Hematopoietic multipotent progenitor cell treated with erythropoietin and hydrocortisone succinate and interleukin-3 and kit ligand, for 8 days (in vitro differentiated cells): Measurements from ENCODE around the gene GDF11.

Experiments used
- DNase-seq: peaks from one replicate; pipeline ENCODE4 v3.0.0-alpha.2; 2015

Gene GDF11

DNA sequence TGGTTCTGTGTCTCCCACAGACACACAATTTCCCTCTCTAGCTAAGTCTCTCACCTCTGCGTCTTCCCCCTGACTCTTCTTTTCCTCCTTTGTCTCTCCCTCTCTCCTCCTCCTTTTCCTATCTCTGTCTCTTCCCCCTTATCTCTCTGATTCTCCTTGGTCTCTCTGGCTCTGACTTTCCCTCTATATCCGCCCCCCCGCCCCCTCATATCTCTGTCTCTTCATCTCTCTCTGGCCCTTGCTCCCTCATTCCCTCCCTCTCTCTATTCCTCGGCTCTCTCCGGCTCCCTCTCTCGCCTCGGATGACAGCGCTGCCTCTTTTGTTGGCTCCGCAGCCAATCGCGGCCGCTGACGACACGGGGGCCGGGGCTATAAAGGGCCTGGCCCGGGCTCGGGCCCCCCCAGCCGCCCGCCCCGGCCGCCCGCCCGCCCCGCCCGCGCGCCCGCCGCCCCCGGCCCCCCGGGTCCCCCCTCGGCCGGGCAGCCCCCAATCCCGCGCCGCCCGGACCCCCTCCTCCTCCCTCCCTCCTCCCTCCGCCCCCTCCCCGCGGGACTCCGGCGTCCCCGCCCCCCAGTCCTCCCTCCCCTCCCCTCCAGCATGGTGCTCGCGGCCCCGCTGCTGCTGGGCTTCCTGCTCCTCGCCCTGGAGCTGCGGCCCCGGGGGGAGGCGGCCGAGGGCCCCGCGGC is at the start of gene GDF11:
Gene GDF11, plus strand, starts transcription at position 404 of the 687 bp plus-strand sequence. Its CDS starts 195 bp downstream, at position 599.
- DNase-seq = peak; percentile 83

DNA sequence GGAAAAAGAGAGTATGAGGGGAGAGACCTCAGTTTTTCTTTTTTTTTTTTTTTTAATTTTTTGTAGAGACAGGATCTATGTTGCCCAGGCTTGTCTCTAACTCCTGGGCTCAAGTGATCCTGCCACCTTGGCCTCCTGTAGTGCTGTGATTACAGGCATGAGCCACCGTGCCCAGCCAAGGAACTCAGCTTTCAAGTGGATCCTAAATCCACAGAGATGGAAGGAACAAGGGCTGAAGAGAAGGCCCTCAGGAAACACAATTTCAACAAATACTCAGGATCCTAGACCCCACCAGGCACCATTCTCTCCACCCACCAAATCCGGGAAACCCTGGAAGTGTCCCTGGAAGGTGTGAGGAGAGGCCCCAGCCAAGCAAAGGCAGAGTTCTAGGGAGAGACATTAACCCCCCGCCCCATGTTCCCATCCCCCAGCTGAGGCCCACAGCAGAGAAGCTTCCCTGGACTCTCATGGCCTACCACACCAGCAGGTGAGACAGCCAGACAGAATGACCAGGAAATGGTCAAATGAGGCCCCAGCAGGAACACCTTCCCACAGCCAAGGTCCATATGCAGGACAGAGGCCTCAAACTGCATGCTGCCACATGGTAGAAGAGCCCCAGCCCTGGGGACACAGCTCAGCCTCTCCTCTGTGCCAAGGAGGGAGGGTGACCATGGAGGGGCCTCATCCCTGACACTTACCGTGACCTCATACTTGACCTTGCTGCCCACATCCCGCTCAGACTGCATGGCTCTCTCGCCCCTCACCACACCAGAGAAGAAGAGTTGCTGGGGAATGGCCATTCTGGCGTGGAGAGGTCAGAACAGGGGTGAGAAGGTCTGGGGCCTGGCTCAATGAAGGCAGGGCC is 49.4 kb upstream of the GDF11 start:
- DNase-seq = no peak

DNA sequence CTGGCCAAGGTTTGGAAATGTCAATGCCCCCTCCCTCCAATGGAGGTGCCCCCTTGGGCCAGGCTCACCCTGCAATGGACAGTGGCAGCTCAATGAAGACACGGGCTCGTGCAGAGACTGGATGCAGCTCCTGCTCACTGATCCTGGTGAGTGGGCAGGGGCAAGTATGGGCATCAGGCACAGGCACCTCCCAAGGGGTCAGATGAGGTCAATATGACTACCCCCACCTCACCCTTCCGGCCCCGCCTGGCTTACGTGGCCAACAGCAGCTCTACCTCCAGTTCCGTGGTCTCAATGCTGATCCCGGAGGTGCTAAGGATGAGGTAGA is 48.8 kb upstream of the GDF11 start:
- no peak for DNase-seq

DNA sequence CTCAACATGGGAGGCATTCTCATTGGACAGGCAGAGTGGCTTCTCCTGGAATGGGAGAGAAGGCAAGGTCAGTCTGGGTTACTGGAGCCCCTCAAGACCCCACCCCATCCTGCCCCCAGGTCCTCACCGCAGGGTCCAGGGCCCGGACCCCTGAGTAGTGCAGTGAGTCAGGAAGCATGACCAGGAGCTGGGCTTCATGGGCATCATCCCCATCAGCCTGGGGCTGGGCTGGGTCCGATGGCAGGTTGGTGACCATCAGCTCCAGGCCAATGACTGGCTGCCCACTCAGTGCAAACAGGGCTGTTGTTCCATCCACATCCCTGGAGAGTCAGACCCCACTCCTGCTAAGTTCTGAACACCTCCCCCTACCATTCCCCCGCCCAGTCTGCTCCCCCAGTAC is 48.3 kb upstream of the GDF11 start:
- no peak for DNase-seq

DNA sequence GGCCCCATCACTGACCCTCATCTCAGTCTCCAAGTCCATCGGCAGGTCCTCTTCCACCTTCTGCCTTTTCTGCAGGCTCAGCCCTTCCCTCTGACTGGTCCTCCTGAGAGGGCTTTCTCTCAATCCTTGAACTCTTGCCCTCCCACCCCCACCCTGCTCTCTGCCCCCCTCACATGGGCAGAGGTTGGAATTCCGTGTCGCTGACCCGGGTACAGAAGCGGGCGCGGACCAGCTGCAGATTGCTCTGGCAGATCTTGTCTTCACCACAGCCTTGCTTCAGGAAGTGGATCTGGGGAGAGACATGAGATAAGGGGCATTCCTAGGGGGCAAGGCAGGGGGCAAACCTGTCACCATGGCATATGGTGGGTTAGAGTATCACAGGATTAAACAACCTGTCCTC is 47.6 kb upstream of the GDF11 start:
- DNase-seq = no peak

DNA sequence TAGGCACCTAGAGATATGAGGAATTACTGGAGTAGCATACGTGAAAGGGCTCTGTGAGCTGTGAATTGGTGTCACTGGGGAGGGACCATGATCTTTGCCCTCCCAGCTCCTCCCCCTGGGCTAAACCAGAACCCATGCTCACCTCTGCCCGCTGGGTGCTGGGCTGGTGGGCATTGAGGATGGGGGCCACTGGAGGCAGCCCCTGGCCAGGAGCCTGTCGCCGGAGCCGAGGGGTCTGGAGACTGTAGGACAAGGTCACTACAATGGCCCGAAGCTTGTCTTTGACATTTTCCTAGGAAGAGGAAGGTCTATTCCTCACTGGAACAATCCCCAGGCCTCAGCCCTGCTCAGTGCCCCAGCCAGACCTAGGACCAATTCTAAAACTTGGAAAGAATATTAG is 46.8 kb upstream of the GDF11 start:
- DNase-seq = no peak

DNA sequence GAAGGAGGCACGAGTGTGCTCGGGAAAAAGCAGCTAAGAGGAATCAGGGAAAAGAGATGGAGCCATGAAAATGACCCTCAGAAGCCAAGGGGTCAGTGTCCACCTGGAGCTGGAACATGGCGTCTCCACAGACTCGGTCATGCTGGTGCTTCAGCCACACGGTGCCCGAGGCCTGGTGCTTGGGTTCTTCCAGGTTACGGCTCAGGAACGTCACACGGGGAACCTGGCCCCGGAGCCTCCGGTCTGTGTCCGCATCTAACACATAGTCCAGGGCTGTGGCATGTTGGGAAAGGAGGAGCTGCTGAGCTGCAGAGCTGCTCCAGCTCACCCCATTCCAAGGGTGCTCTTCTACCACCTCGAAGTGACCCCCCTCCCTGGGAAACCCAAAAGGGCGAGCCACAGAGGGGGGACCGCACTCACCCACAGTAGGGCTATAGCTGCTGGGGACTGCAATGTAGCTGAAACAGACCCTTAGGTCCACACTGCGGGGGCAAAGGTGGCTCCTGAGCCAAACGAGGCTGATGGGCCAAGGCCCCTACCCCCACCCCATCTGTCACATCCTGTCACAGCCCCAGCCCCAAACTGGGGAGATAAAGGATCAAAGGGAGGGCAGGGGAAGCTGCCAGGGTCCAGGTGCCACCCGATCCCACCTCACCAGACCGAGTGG is 46.0 kb upstream of the GDF11 start:
- DNase-seq = no peak

DNA sequence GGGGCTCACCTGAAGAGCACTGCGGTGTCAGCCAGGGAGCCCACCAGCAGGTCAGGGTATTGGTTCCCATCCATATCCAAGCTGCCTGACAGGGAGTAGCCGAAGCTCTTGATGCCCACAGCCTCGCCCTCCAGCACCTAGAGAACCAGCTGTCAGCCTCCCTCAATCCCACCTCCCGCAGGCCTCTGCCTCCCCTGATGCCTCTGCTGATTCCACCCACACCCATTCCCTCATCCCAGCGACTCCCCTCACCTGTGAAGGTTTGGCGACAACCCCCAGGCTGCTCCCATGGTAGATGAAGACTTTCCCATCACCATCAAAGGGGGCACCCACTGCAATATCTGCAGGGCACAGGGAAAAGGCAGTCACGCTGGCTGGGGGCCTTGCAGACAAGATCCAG is 45.2 kb upstream of the GDF11 start:
- no peak for DNase-seq

DNA sequence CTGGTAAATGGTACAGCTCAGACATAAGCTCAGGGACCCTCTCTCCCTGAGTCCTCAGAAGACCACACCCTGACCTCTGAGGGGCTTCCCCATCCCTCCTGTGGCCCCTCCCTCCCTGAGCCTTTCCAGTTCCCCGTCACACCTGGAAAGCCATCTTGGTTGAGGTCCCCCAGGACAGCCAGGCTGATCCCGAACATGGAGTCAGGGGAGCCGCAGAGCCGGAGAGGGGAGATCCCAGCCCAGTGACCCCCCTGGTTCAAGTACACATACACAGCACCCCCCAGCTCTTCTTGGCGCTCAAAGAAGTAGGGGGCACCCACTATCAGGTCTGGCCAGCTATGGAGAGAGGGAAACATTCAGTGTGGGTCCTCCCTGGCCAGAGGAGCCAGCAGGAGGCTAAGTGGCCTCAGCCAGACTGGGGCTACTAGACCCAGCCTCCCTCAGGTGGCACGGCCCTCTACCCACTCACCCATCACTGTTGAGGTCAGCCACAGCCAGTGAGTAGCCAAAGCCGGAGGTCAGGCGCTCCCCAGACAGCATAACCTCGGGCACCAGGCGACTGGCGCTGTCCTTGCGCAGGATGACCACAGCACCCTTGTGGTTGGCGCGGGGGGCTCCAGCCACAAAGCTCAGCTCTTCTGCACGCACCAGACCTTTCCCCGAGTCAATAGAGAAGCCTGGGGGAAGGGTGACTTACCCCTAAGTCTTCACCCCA is 44.5 kb upstream of the GDF11 start:
- no peak for DNase-seq

DNA sequence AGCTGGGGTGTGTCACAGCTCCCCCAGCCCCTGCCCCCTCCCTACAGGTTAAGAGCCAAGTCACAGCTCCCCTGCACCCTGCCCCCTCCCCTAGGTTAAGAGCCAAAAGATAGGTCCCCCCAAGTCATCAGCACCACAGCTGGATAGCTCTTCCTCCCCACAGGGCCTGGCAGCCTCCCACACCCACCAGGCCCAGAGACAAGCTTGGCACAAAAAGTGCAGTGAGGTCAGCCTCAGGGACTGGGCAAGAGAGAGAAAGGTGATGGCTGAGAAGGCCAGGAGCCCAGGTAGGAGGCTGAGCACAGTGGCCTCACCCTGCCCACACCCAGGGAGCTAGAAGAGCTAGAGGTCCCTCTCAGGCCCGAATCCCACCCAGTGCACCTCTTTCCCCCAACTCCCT is 44.0 kb upstream of the GDF11 start:
- no peak for DNase-seq

DNA sequence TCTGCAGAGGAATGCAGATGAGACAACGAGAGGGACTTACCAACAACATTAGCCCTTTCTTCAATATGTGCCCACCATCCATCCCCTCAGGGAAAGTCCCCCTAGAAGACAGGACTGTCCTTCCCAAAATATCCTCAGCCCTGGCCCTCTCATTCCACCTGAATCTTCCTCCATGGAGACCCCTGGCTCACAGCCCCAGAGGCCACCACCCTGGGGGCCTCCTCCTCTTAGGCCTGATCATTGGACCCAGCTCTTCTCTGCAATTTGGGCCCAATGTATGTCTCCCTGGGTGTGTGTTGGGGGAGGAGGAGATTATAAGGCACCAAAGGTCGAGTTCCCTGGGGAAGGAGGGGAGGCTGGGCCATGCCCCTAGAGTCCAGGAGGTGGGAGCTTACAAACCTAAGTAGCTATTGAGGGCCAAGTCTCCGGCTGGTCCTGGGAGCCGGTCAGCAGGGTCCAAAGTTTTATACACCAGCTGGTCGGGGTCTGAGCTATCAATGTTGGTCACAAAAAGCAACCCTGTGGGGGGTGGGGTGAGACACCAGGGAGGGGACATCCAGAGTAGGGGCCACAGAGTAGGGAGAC is 43.4 kb upstream of the GDF11 start:
- DNase-seq = no peak

DNA sequence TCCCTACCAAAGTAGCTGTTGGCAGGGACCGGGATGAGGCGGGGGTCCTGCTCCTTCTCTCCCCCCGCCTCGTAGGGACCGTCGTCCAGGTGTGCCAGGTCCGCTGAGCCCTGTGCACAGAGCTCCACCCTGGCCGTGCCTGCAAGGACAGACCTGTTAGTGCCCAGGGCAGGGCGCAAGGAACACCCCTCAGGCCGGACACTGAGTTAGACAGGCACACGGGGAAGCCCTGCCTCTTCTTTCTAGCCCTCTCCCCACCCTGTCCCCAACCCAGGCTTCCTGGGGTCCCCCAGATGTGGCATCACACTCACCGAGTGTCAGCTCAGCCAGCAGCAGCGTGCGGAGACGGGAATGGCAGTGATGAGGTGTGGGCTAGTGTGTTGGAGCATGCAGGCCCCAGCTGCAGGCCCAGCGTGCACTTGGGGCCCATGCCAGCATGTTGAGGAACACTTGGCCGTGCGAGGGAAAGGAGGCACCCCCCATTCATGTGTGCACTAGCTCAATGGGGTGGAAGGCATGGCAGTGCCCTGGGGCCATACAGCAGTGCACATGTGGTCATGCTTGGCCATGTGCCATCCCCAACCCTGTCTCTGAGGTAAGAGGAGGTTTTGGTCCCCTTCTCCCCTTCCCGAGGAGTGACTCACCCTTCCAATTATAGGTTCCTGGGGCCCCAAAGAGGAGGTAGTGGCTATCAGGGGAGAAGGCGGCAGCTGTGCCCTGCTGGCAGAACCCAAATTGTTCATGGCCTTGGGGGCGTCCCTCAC is 42.5 kb upstream of the GDF11 start:
- no peak for DNase-seq

DNA sequence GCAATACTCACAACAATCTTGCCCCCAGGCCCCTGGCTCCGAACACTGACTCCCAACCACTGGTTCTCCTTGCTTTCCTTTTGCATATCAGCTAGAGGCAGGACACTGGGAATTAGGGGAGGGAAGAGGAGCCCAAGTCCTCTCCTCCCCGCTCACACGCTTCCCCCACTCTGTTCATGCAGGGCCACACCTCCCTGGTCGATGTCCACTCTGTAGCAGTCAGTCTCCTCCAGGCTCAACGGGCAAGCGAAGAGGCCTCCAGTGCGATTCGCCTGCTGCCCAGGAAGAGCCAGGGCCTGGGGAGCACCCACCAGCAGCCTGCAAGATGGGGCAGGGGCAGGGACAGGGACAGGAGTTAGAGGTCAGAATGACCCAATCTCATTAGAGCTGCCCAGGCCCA is 40.1 kb upstream of the GDF11 start:
- DNase-seq = no peak

DNA sequence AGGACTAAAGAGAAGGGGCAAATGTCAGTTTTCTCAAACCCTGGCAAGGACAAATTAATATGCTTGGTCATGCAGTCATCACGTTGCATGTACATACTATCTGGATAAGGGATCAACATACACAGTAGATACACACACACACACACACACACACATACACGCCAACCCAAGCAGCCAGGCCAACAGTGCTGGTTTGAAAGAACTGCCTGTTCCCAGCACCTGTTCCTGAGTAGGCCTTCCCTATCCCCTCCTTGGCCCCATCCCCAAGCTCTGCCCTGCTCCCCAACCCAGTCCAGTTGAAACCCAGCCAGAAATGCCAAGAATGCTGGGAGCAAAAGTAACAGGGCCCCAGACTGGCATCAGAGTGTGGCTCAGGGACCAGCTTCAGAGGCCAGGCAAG is 39.6 kb upstream of the GDF11 start:
- DNase-seq = no peak

DNA sequence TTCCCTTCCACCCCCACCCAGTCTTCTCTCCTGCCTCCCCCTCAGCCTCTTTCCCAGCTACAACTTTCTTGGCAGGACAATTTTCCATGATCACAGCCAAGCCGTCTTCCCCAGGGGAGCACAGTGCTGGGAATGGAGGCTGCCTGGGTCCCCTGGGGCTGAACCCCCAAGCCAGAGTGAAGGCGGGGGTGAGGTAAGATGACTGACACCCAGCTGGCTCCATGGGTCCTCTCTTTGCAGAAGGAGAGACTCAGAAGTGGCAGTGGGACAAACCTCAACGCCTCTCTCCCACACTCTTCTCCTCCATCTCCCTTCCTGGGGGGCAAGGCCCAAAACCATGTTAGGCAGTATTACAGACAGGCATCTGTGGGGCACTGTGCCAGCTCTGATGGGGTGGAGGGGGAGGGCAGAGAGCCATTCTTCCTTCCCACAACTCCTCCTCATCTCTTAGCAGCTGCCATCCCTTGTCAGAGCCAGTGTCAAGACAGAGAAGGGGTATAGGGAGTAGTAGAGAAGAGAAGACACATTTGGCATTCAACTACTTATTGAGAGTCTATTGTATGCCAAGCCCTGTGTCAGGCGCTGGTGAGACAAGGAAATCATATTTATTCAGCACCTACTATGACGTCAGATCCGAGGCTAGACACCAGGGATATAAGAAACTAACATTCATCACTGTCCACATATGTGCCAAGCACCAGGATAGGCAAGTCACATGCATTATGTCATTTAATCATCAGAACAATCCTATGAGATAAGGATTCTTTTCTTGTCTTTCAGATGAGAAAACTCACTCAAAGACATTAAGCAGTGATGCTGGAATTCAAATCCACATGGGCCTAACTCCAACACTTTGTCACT is 38.8 kb upstream of the GDF11 start:
- no peak for DNase-seq

DNA sequence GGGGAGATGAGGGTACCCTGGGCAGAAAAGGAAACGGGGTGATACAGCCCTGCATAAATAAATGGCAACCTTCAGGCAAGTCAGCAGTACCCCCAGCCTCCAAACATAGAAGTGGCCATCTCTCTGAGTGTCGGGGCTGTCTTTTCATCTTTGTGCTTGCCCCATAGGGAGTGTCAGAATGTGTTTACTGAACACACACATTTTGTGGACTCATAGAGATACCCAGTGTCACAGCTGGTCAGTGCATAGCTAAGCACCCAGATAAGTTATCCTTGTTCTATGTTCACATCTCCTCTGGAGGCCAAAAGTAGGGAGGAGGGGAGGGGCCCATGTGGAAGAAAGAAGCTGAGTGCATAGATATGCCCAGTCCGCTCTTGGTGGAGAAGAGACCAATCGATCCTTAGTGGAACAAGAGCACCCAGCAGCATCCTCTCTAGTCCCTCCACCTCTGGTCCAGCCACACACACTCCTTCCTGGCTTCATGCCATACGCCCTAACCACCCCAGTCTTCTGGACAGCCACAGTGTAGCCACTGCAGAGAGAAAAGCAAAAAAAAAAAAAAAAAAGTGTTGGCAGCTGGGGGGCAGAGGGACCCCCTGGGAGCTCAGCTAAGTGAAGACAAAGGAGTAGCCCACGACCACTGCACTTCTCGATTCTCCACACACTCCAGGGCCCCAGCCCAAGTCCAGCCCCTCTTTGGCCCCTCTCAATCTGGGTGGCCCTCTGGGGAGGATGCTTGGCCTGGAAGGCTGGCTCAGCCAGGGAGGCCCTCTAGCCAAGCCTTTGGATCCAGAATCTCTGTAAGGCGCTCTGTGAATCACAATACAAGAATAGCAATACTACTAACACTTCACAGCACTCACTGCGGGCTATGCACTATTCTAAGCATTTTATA is 37.9 kb upstream of the GDF11 start:
- no peak for DNase-seq

DNA sequence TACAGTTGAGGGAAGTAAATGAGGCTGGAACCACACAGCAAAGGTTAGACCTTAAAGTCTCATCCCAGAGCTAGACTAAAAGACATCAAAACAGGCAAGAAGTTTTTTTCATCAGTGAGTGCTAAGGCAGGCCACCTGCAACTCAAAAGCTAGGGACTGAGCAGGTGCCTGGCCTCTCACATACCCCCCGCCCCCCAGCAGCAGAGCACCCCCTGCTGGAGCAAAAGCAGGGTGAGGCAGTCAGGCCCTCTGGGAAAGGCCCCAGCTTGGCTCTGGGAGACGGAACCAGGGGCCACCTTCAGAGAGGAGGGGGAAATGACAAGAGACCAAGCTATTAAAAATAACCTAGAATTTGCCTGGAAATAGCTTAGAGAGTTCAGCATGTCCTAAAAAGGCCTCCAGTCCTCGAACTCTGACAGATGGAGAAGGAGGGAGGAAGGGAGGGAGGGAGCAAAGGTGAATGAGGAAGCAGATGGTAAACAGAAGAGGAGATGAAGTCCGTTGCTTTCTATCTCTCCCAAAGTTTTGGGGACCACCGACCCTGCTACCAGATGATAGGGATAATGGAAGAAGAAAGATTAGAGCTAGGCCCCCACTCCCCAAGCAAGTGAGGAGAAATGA is 37.0 kb upstream of the GDF11 start:
- DNase-seq = no peak

DNA sequence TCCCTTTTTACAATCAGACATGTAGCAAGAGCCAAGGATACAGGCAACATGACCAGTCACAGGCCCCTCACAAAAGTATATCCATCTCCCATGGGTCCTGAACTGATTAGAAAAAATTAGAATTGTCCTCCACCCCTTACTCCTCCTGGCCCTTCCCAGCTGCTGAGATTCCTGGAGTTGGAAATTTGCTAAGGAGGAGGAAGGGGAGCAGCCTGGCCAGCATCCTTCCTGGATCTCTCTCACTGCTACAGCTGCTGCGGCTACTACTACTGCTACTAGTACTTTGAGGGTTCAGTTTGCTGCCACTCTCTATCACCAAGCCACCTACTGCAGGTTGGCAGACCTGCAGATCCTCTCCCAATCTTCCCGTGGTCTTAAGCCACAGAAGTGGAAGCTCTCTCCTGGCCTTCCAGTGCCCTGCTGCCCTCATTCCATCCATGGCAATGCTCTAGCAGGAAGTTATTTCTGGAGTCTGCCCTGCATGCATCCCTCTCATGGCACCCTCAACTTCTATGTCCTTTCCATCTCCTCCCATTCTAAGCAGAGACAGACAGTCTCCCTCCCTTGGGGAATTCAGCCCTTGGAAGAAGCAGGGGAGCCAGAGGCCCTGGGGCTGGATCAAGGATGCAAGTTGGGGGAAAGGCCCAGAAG is 36.2 kb upstream of the GDF11 start:
- no peak for DNase-seq

DNA sequence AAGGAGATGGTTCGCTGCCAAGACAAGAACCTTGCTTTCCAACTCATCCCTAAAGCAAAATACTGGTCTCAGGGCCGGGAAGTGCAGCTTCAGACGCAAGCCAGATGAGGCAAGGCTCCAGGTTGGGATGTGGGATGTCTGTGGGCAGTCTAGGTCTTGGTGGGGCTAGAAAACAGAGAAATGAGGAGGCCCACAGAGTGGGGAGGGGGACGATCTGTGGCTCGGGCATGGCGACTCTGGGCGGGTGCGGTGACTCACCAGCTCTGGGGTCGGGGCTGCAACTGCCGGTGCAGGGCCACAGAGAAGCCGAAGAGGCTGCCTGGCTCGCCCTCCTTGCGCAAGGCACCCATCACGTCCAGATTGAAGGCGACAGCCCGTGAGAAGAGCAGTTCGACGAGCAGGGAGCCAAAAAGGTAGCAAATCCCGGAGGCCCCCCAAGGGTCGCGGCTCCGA is 35.7 kb upstream of the GDF11 start:
- no peak for DNase-seq
